ENCODE results near the gene RPS25. TPM values are rescaled to one million over a fixed set of nuclear protein-coding genes. Genes with fewer than 3 reads are reported as not detected.

RPS25 gene
- total RNA-seq, 1 experiment from 2014 or later = 1,083 TPM

DNA sequence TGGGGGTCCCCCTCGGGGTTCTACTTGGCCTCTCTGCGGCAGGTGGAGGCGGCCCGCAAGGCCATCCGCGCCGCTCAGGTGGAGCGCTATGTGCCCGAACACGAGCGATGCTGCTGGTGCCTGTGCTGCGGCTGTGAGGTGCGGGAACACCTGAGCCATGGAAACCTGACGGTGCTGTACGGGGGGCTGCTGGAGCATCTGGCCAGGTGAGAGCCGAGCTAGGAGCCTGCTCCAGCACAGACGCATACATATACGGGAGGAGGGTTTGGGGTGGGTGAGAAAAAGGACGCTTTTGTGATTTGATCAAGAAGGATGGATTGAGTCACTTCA lies 19.8 kb downstream of the RPS25 start:
- intact Hi-C loops (cut with micrococcal nuclease; ENCODE audit: unreplicated experiment) (no loop called here), in situ Hi-C loops (cut with HindIII; ENCODE audit: low pct_unique_long_range_greater_than_20kb, low sequenced_read_pairs) (no loop called here)
- BruUV-seq (replicated peaks) = no TSS peak
- peak; percentile 49 for ATAC-seq
- TF ChIP-seq, protein P1, sequence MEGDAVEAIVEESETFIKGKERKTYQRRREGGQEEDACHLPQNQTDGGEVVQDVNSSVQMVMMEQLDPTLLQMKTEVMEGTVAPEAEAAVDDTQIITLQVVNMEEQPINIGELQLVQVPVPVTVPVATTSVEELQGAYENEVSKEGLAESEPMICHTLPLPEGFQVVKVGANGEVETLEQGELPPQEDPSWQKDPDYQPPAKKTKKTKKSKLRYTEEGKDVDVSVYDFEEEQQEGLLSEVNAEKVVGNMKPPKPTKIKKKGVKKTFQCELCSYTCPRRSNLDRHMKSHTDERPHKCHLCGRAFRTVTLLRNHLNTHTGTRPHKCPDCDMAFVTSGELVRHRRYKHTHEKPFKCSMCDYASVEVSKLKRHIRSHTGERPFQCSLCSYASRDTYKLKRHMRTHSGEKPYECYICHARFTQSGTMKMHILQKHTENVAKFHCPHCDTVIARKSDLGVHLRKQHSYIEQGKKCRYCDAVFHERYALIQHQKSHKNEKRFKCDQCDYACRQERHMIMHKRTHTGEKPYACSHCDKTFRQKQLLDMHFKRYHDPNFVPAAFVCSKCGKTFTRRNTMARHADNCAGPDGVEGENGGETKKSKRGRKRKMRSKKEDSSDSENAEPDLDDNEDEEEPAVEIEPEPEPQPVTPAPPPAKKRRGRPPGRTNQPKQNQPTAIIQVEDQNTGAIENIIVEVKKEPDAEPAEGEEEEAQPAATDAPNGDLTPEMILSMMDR (IDR thresholded peaks at IDR 0.05) = no peak
- TF ChIP-seq, protein P2, sequence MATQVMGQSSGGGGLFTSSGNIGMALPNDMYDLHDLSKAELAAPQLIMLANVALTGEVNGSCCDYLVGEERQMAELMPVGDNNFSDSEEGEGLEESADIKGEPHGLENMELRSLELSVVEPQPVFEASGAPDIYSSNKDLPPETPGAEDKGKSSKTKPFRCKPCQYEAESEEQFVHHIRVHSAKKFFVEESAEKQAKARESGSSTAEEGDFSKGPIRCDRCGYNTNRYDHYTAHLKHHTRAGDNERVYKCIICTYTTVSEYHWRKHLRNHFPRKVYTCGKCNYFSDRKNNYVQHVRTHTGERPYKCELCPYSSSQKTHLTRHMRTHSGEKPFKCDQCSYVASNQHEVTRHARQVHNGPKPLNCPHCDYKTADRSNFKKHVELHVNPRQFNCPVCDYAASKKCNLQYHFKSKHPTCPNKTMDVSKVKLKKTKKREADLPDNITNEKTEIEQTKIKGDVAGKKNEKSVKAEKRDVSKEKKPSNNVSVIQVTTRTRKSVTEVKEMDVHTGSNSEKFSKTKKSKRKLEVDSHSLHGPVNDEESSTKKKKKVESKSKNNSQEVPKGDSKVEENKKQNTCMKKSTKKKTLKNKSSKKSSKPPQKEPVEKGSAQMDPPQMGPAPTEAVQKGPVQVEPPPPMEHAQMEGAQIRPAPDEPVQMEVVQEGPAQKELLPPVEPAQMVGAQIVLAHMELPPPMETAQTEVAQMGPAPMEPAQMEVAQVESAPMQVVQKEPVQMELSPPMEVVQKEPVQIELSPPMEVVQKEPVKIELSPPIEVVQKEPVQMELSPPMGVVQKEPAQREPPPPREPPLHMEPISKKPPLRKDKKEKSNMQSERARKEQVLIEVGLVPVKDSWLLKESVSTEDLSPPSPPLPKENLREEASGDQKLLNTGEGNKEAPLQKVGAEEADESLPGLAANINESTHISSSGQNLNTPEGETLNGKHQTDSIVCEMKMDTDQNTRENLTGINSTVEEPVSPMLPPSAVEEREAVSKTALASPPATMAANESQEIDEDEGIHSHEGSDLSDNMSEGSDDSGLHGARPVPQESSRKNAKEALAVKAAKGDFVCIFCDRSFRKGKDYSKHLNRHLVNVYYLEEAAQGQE (IDR thresholded peaks at IDR 0.05; ENCODE audit: insufficient read depth in 1 of 2, low read depth in 2 of 2, low read length in 1 of 2) = no peak
- no peak for TF ChIP-seq SIN3A (IDR thresholded peaks at IDR 0.05; ENCODE audit: borderline replicate concordance, insufficient read depth, low read depth, low read length)
- no peak for TF ChIP-seq TCF7L2 (IDR thresholded peaks at IDR 0.05; ENCODE audit: low read depth, low read length)
- no peak for TF ChIP-seq POLR2AphosphoS5 (IDR thresholded peaks at IDR 0.05; ENCODE audit: low read depth, low read length)
- Histone ChIP-seq H3K9me3 (ENCODE audit: control insufficient read depth, insufficient read depth, low read depth, low read length) (no peaks in the 10 kb centered on the region), H3K27ac (ENCODE audit: low read length) (peak overlapping the region; percentile 83), H3K36me3 (ENCODE audit: control insufficient read depth, insufficient read depth, low read length) (peaks cover 14% of the 10 kb centered on the region), H3K27me3 (ENCODE audit: control insufficient read depth, insufficient read depth, low read length) (no peaks in the 10 kb centered on the region), H3K4me3 (ENCODE audit: low read depth in 2 of 2, low read length in 2 of 2) (peak overlapping the region; percentile 75 to 91), H3K4me1 (ENCODE audit: control insufficient read depth, insufficient read depth, low read length) (peaks cover 16% of the 10 kb centered on the region)
- DNase-seq (ENCODE audit: low read depth, low spot score) = no peak
- CTCF ChIA-PET = no interaction called here
- POLR2A ChIA-PET = interaction anchor here (0.6 kb wide), 1 partner anchor 13 kb away, joined by 4 read pairs; no protein-coding TSS in a partner anchor

DNA sequence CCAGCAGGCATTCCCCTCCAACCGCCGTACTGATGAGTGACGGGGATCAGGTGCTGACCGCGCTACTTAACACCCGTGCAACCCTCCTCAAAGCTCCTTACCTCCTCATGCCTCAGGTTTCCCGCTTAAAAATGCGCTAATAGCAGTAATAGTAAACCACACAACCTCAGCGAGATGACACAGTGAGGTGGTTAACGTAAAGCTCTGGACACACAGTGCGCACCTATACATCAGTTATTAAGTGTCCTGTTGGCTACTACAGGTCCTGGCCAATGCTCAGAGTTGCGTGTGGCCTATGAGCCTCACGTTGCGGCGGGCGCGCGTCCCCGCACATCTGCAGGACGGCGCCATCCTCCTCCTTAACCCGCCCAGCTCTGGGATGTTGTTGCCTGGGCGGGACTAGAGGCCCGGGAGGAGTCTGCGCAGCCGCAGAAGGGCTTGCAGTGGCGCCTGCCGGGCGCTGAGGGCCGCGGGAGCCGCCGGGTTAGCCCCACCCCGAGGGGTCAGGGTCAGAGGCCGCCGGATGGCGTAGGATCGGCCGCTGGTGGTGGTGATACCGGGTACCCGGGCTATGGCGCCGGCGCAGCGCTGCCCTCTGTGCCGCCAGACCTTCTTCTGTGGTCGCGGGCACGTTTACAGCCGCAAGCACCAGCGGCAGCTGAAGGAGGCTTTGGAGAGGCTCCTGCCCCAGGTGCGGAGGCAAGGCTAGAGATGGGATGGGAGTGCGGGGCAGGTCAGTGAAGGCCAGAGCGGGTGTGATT lies 20.3 kb downstream of the RPS25 start, which contains the start of gene CENATAC:
Gene CENATAC (plus strand): TSS at position 512 of the 761 bp plus-strand sequence. CDS start 60 bp downstream, at position 572.
- no TSS peak for BruUV-seq (replicated peaks)
- ATAC-seq (peak; percentile 99), DNase-seq (ENCODE audit: low read depth, low spot score) (no peak)
- H3K4me1 ChIP-seq (ENCODE audit: control insufficient read depth, insufficient read depth, low read length) = peaks cover 16% of the 10 kb centered on the region
- no peaks in the 10 kb centered on the region for H3K9me3 ChIP-seq (ENCODE audit: control insufficient read depth, insufficient read depth, low read depth, low read length)
- H3K36me3 ChIP-seq (ENCODE audit: control insufficient read depth, insufficient read depth, low read length) = peaks cover 14% of the 10 kb centered on the region
- ChIA-PET POLR2A (interaction anchor here (0.5 to 0.6 kb wide), 3 partner anchors 14 to 425 kb away, joined by 3 to 8 read pairs (median 4); partner anchors contain the start of gene ARCN1), CTCF (interaction anchor here (0.7 to 1.0 kb wide), 2 partner anchors 9 to 208 kb away, joined by 3 to 15 read pairs; partner anchors contain the start of gene CBL)
- H3K27ac ChIP-seq (ENCODE audit: low read length) = peak within 1 kb of the TSS; percentile 83
- peak within 1 kb of the TSS; percentile 75 to 91 for H3K4me3 ChIP-seq (ENCODE audit: low read depth in 2 of 2, low read length in 2 of 2)
- intact Hi-C loops (cut with micrococcal nuclease; ENCODE audit: unreplicated experiment) (no loop called here), in situ Hi-C loops (cut with HindIII; ENCODE audit: low pct_unique_long_range_greater_than_20kb, low sequenced_read_pairs) (no loop called here)
- H3K27me3 ChIP-seq (ENCODE audit: control insufficient read depth, insufficient read depth, low read length) = no peaks in the 10 kb centered on the region
- TF ChIP-seq, protein P1 (IDR thresholded peaks at IDR 0.05) = no peak
- TF ChIP-seq SIN3A (IDR thresholded peaks at IDR 0.05; ENCODE audit: borderline replicate concordance, insufficient read depth, low read depth, low read length) (0 out of 2 replicates have a peak, but pooled peaks have one; percentile 40), TCF7L2 (IDR thresholded peaks at IDR 0.05; ENCODE audit: low read depth, low read length) (no peak), POLR2AphosphoS5 (IDR thresholded peaks at IDR 0.05; ENCODE audit: low read depth, low read length) (peak; percentile 97)
- TF ChIP-seq, protein P2 (IDR thresholded peaks at IDR 0.05; ENCODE audit: insufficient read depth in 1 of 2, low read depth in 2 of 2, low read length in 1 of 2) = no peak

Data from Panc1 (cell line).